HG02571 (cell line): ENCODE measurements around the gene CDH16.

Experiments used
- ATAC-seq: cut with Tn5 transposase; IDR thresholded peaks from one replicate; pipeline ENCODE4 v1.9.1; 2021; ENCODE audit warnings: mild to moderate bottlenecking, moderate library complexity; ENCODE audit not compliant: unreplicated experiment

The CDH16 gene

GRCh38 chr16:66928702-66929388 is 10.2 kb upstream of the CDH16 start:
- ATAC-seq, result no peak

GRCh38 chr16:66927918-66928649 is 9.4 kb upstream of the CDH16 start:
- no peak for ATAC-seq

- no peak for ATAC-seq
Measured at GRCh38 chr16:66926961-66927436, 8.3 kb upstream of the CDH16 start.

- ATAC-seq, result no peak
Measured at GRCh38 chr16:66926171-66926947, 7.7 kb upstream of the CDH16 start.

- no peak for ATAC-seq
Measured at GRCh38 chr16:66925322-66925840, 6.7 kb upstream of the CDH16 start, which contains the start of gene RRAD. RRAD (minus strand) TSS chr16:66925535; CDS start chr16:66925179, 356 bp downstream.

- no peak for ATAC-seq
Measured at GRCh38 chr16:66924527-66925321, 6.0 kb upstream of the CDH16 start.

GRCh38 chr16:66923866-66924265 is 5.2 kb upstream of the CDH16 start:
- ATAC-seq, result no peak

GRCh38 chr16:66923247-66923731 is 4.6 kb upstream of the CDH16 start:
- no peak for ATAC-seq

- ATAC-seq, result no peak
Measured at GRCh38 chr16:66921729-66922450, 3.2 kb upstream of the CDH16 start.

- no peak for ATAC-seq
Measured at GRCh38 chr16:66920924-66921680, 2.4 kb upstream of the CDH16 start.

GRCh38 chr16:66920299-66920590 is 1.6 kb upstream of the CDH16 start:
- ATAC-seq, result no peak

- no peak for ATAC-seq
Measured at GRCh38 chr16:66919569-66920298, 1.0 kb upstream of the CDH16 start.

- no peak for ATAC-seq
Measured at GRCh38 chr16:66918355-66918754, 330 bp downstream of the CDH16 start.

- ATAC-seq, result no peak
Measured at GRCh38 chr16:66917741-66918140, 944 bp downstream of the CDH16 start.

GRCh38 chr16:66916518-66916917 is 2.2 kb downstream of the CDH16 start:
- ATAC-seq, result no peak

- no peak for ATAC-seq
Measured at GRCh38 chr16:66915041-66915440, 3.6 kb downstream of the CDH16 start.

- ATAC-seq, result no peak
Measured at GRCh38 chr16:66914541-66914940, 4.1 kb downstream of the CDH16 start.

GRCh38 chr16:66913711-66914110 is 5.0 kb downstream of the CDH16 start:
- ATAC-seq, result no peak
